CD8-positive, alpha-beta memory T cell (primary cell): ENCODE data around the gene EEPD1. TPM values are rescaled to one million over a fixed set of nuclear protein-coding genes. Genes with fewer than 3 reads are reported as not detected.
"Not testable (repeated sequence)": the region's sequence is repeated elsewhere in the genome, so short reads cannot be mapped to it uniquely, and the experiment has no call there.

ENCODE experiments used
- CTCF ChIA-PET: fragments of 350-600 bp; sonication (Branson Sonifier 250); formaldehyde crosslinking; loops from one replicate; lab custom pipeline; 2021; ENCODE audit warnings: antibody characterized with exemption; lab: Charles Lee
- POLR2A ChIA-PET: fragments of 350-600 bp; sonication (Branson Sonifier 250); formaldehyde crosslinking; loops from one replicate; lab custom pipeline; 2021; ENCODE audit warnings: antibody characterized with exemption; lab: Charles Lee
- DNase-seq, 5 donors: peaks; one replicate each; pipeline versions ENCODE4 v3.0.0 to v3.0.0-alpha.2; 2020 to 2022; ENCODE audit warnings: mixed read lengths in 1 of 5
- H3K27ac ChIP-seq: one replicate; pipeline ENCODE4 v1.7.0; 2013; ENCODE audit warnings: low read depth, mild to moderate bottlenecking, low read length, moderate library complexity
- H3K27me3 ChIP-seq: 2 replicates; pipeline ENCODE4 v1.7.0; 2013; ENCODE audit warnings: low read length, mild to moderate bottlenecking; ENCODE audit not compliant: insufficient read depth, poor library complexity, severe bottlenecking
- H3K36me3 ChIP-seq: 2 replicates; pipeline ENCODE4 v1.7.0; 2013; ENCODE audit warnings: mild to moderate bottlenecking, low read length, moderate library complexity; ENCODE audit not compliant: insufficient read depth
- H3K4me1 ChIP-seq: 2 replicates; pipeline ENCODE4 v1.7.0; 2013; ENCODE audit warnings: mild to moderate bottlenecking, low read length, moderate library complexity; ENCODE audit not compliant: insufficient read depth
- H3K4me3 ChIP-seq: 2 replicates; pipeline ENCODE4 v1.7.0; 2013; ENCODE audit warnings: mild to moderate bottlenecking, low read length
- H3K9me3 ChIP-seq: 2 replicates; pipeline ENCODE4 v1.7.0; 2013; ENCODE audit warnings: mild to moderate bottlenecking, low read length
- H3K27ac Mint-ChIP-seq, 8 donors: one replicate each; pipeline ENCODE4 v1.8.0; 2020 to 2021; ENCODE audit warnings: mixed read lengths in 8 of 8, mild to moderate bottlenecking in 6 of 8, inconsistent platforms in 3 of 8, moderate library complexity in 3 of 8
- H3K27me3 Mint-ChIP-seq, 2 donors: one replicate each; pipeline ENCODE4 v1.8.0; 2020 to 2021; ENCODE audit warnings: mixed read lengths in 2 of 2, mild to moderate bottlenecking in 1 of 2, moderate library complexity in 1 of 2
- H3K36me3 Mint-ChIP-seq, 3 donors: one replicate each; pipeline ENCODE4 v1.8.0; 2020 to 2021; ENCODE audit warnings: mixed read lengths in 3 of 3, inconsistent platforms in 1 of 3, mild to moderate bottlenecking in 1 of 3
- H3K4me1 Mint-ChIP-seq, 3 donors: one replicate each; pipeline ENCODE4 v1.8.0; 2020 to 2021; ENCODE audit warnings: mixed read lengths in 3 of 3, inconsistent platforms in 1 of 3, mild to moderate bottlenecking in 1 of 3
- H3K4me3 Mint-ChIP-seq, 7 donors: one replicate each; pipeline ENCODE4 v1.8.0; 2020 to 2021; ENCODE audit warnings: mixed read lengths in 7 of 7, mild to moderate bottlenecking in 6 of 7, moderate library complexity in 4 of 7, inconsistent platforms in 2 of 7
- H3K9me3 Mint-ChIP-seq, 5 donors: one replicate each; pipeline ENCODE4 v1.8.0; 2020 to 2022; ENCODE audit warnings: mixed read lengths in 5 of 5, mild to moderate bottlenecking in 3 of 5, moderate library complexity in 2 of 5, inconsistent platforms in 1 of 5
- polyA plus RNA-seq: library from polyadenylated mRNA; unstranded; fragments of 300-500 nt; fragmentation: Illumina TruSeq; gene quantifications from one replicate; pipeline ENCODE4 v1.2.3, GENCODE V29; 2021
- total RNA-seq, 2 experiments: library from RNA; stranded (reverse); gene quantifications; one replicate each; pipeline ENCODE4 v1.2.3, GENCODE V29; 2021

Gene EEPD1
- total and polyA plus RNA-seq, 3 experiments from 2014 or later = 0.66 to 15.0 (median 0.84) TPM

GRCh38 chr7:36144189-36144588, 8.9 kb upstream of the EEPD1 start:
- CTCF ChIA-PET = no interaction called here

GRCh38 chr7:36145686-36146085, 7.4 kb upstream of the EEPD1 start:
- DNase-seq = no peak
- Histone ChIP-seq H3K4me3 (no peak overlapping the region), H3K27me3 (no peaks in the 10 kb centered on the region), H3K27ac (no peak overlapping the region), H3K36me3 (no peaks in the 10 kb centered on the region), H3K9me3 (no peaks in the 10 kb centered on the region), H3K4me1 (no peaks in the 10 kb centered on the region)
- ChIA-PET CTCF (no interaction called here), POLR2A (no interaction called here)
- Mint-ChIP-seq H3K4me1 (no peaks in the 10 kb centered on the region), H3K4me3 (no peak overlapping the region), H3K36me3 (peaks cover 0 to 2% (median 0%) of the 10 kb centered on the region in 3 donors), H3K27ac (no peak overlapping the region), H3K9me3 (peaks cover 0 to 4% (median 2%) of the 10 kb centered on the region in 5 donors), H3K27me3 (no peaks in the 10 kb centered on the region)

More at GRCh38 chr7:36144189-36144588, 8.9 kb upstream of the EEPD1 start:
- Histone ChIP-seq H3K4me1 (no peaks in the 10 kb centered on the region), H3K27me3 (no peaks in the 10 kb centered on the region), H3K27ac (no peak overlapping the region), H3K9me3 (no peaks in the 10 kb centered on the region), H3K4me3 (no peak overlapping the region), H3K36me3 (no peaks in the 10 kb centered on the region)
- Mint-ChIP-seq H3K27me3 (no peaks in the 10 kb centered on the region), H3K9me3 (peaks cover 0 to 12% (median 4%) of the 10 kb centered on the region in 5 donors), H3K27ac (no peak overlapping the region), H3K4me1 (no peaks in the 10 kb centered on the region), H3K4me3 (no peak overlapping the region), H3K36me3 (peaks cover 0 to 2% (median 0%) of the 10 kb centered on the region in 3 donors)
- POLR2A ChIA-PET = no interaction called here
- DNase-seq = no peak

- POLR2A ChIA-PET = no interaction called here
- H3K9me3 ChIP-seq = no peaks in the 10 kb centered on the region
- H3K27ac Mint-ChIP-seq = no peak overlapping the region
- peaks cover 3% of the 10 kb centered on the region in 3 donors for H3K4me1 Mint-ChIP-seq
- H3K9me3 Mint-ChIP-seq = no peaks in the 10 kb centered on the region
- peaks cover 0 to 2% (median 0%) of the 10 kb centered on the region in 3 donors for H3K36me3 Mint-ChIP-seq
- H3K36me3 ChIP-seq = no peaks in the 10 kb centered on the region
- H3K27ac ChIP-seq = no peak overlapping the region
- no peak for DNase-seq
- no peak overlapping the region for H3K4me3 Mint-ChIP-seq
- CTCF ChIA-PET = no interaction called here
- H3K27me3 ChIP-seq = no peaks in the 10 kb centered on the region
- H3K4me3 ChIP-seq = no peak overlapping the region
- no peaks in the 10 kb centered on the region for H3K27me3 Mint-ChIP-seq
- no peaks in the 10 kb centered on the region for H3K4me1 ChIP-seq
These were observed 5.7 kb upstream of the EEPD1 start for GRCh38 chr7:36147361-36147760.

- Mint-ChIP-seq H3K4me1 (peaks cover 6 to 9% (median 8%) of the 10 kb centered on the region in 3 donors), H3K27me3 (no peaks in the 10 kb centered on the region), H3K27ac (no peak overlapping the region), H3K9me3 (no peaks in the 10 kb centered on the region), H3K36me3 (peaks cover 0 to 2% (median 0%) of the 10 kb centered on the region in 3 donors), H3K4me3 (no peak overlapping the region)
- Histone ChIP-seq H3K27me3 (no peaks in the 10 kb centered on the region), H3K27ac (no peak overlapping the region), H3K9me3 (no peaks in the 10 kb centered on the region), H3K36me3 (no peaks in the 10 kb centered on the region), H3K4me3 (no peak overlapping the region), H3K4me1 (peaks cover under 1% of the 10 kb centered on the region)
- no peak for DNase-seq
- CTCF ChIA-PET = no interaction called here
- POLR2A ChIA-PET = no interaction called here
These were observed 4.5 kb upstream of the EEPD1 start for GRCh38 chr7:36148422-36149065.

GRCh38 chr7:36149240-36149639, 3.8 kb upstream of the EEPD1 start:
- H3K27me3 ChIP-seq, H3K4me1 ChIP-seq, H3K27me3 Mint-ChIP-seq, H3K4me3 Mint-ChIP-seq, CTCF ChIA-PET, H3K9me3 ChIP-seq, DNase-seq, H3K27ac Mint-ChIP-seq, H3K36me3 Mint-ChIP-seq, H3K4me3 ChIP-seq, H3K27ac ChIP-seq, H3K36me3 ChIP-seq, H3K9me3 Mint-ChIP-seq, POLR2A ChIA-PET: not testable (repeated sequence)
- H3K4me1 Mint-ChIP-seq = peaks cover 9 to 15% (median 15%) of the 10 kb centered on the region in 3 donors

GRCh38 chr7:36149694-36150452, 3.2 kb upstream of the EEPD1 start:
- Mint-ChIP-seq H3K9me3 (no peaks in the 10 kb centered on the region), H3K36me3 (peaks cover 0 to 2% (median 0%) of the 10 kb centered on the region in 3 donors), H3K27ac (no peak overlapping the region), H3K4me3 (peak overlapping the region in 1 of 7 donors; percentile 3), H3K4me1 (peaks cover 9 to 19% (median 18%) of the 10 kb centered on the region in 3 donors), H3K27me3 (peaks cover 0 to under 1% of the 10 kb centered on the region in 2 donors)
- Histone ChIP-seq H3K9me3 (no peaks in the 10 kb centered on the region), H3K36me3 (no peaks in the 10 kb centered on the region), H3K4me1 (peaks cover 7% of the 10 kb centered on the region), H3K4me3 (no peak overlapping the region), H3K27me3 (no peaks in the 10 kb centered on the region), H3K27ac (no peak overlapping the region)
- ChIA-PET CTCF (no interaction called here), POLR2A (no interaction called here)
- no peak for DNase-seq

GRCh38 chr7:36151921-36152755, 916 bp upstream of the EEPD1 start:
- ChIA-PET POLR2A (no interaction called here), CTCF (no interaction called here)
- H3K27me3 Mint-ChIP-seq = peaks cover 0 to 5% of the 10 kb centered on the region in 2 donors
- H3K27ac Mint-ChIP-seq = peak overlapping the region in 5 of 8 donors; percentile 17 to 32 (median 24)
- peak overlapping the region; percentile 66 for H3K4me3 ChIP-seq
- no peaks in the 10 kb centered on the region for H3K9me3 Mint-ChIP-seq
- H3K27me3 ChIP-seq = no peaks in the 10 kb centered on the region
- peaks cover 15% of the 10 kb centered on the region for H3K4me1 ChIP-seq
- H3K36me3 ChIP-seq = no peaks in the 10 kb centered on the region
- peaks cover 14 to 36% (median 33%) of the 10 kb centered on the region in 3 donors for H3K4me1 Mint-ChIP-seq
- no peaks in the 10 kb centered on the region for H3K9me3 ChIP-seq
- no peak for DNase-seq
- peak overlapping the region; percentile 78 to 90 (median 82) for H3K4me3 Mint-ChIP-seq
- no peak overlapping the region for H3K27ac ChIP-seq
- peaks cover 0 to 2% (median 0%) of the 10 kb centered on the region in 3 donors for H3K36me3 Mint-ChIP-seq
